Psoas muscle (tissue), 8 donors: Measurements from ENCODE around the gene TM2D1. TPM values are rescaled to one million over a fixed set of nuclear protein-coding genes. Genes with fewer than 3 reads are reported as not detected.

Experiments
- ATAC-seq, 4 donors: fragments of 200-7000 bp; cut with Tn5 transposase; one replicate each; pipeline ENCODE4 v1.9.1; 2020; ENCODE audit warnings: moderate library complexity in 3 of 4, mild to moderate bottlenecking in 2 of 4
- DNase-seq, 2 donors: peaks; one replicate each; pipeline ENCODE4 v3.0.0-alpha.2; 2020
- H3K27ac ChIP-seq: fragments of 200-600 bp; one replicate; pipeline ENCODE4 v1.8.0; 2022
- H3K27me3 ChIP-seq, 3 donors: fragments of 200-600 bp in 1 of 3; one replicate each; pipeline versions ENCODE4 v1.6.1 to v1.8.0; 2013 to 2022; ENCODE audit warnings: low read length in 2 of 3, mild to moderate bottlenecking in 2 of 3, moderate library complexity in 1 of 3; ENCODE audit not compliant: insufficient read depth in 3 of 3
- H3K36me3 ChIP-seq, 2 donors: fragments of 200-600 bp in 1 of 2; one replicate each; pipeline versions ENCODE4 v1.6.1 to v1.8.0; 2013 to 2022; ENCODE audit warnings: low read depth in 1 of 2, mild to moderate bottlenecking in 1 of 2, moderate library complexity in 1 of 2; ENCODE audit not compliant: insufficient read depth in 1 of 2
- H3K4me1 ChIP-seq: fragments of 200-600 bp; one replicate; pipeline ENCODE4 v1.8.0; 2022
- H3K4me3 ChIP-seq: fragments of 200-600 bp; one replicate; pipeline ENCODE4 v1.8.0; 2022; ENCODE audit warnings: mild to moderate bottlenecking
- H3K9me3 ChIP-seq: fragments of 200-600 bp; one replicate; pipeline ENCODE4 v1.8.0; 2022
- CTCF ChIP-seq: fragments of 200-600 bp; IDR thresholded peaks from one replicate; pipeline ENCODE4 v1.8.0; 2022; ENCODE audit warnings: antibody characterized with exemption
- WGBS, 3 donors: extraction: QIAGEN DNeasy Blood & Tissue Kit; methylation state at CpG; one replicate each; pipeline versions ENCODE4 v1.1.6 to v1.1.7; 2013; 5-methylcytosine and 5-hydroxymethylcytosine counted together
- intact Hi-C, 2 donors: fragments of 100-400 bp; cut with DNase I; formaldehyde crosslinking; loops; one replicate each; pipeline versions ENCODE4 v1.11.0 to v1.14.2; 2022
- polyA plus RNA-seq, 3 donors: library from polyadenylated mRNA; stranded (reverse); fragments of 200-250 nt; gene quantifications; one replicate each; pipeline ENCODE4 v1.2.3, GENCODE V29; 2013
- total RNA-seq, 4 donors: library from RNA; stranded (reverse); fragmentation: NEBNext Ultra II Directional in 2 of 4; extraction: Animal tissue kit (Norgen Biotek cat#: 25700) in 2 of 4; gene quantifications; one replicate each; pipeline versions ENCODE4 v1.2.1 to v1.2.4, GENCODE V29; 2021 to 2023
- donor health status: healthy with polysubstance abuse.
- donor health status: DM: no; HTN: no; CAD: no; lungs with moderate emphysema.
- donor health status: Bipolar disorder and iron deficiency.
- donor health status: healthy.
- donor health status: DM: yes; HTN: yes; CAD: no.
- donor health status: DM: no; HTN: no; CAD: no.
- donor health status: DM: no; HTN: no; CAD: no.
- donor health status: DM: yes; HTN: yes; CAD: no.

TM2D1 gene
- total and polyA plus RNA-seq, 7 donors: 29.5 to 52.9 (median 32.8) TPM

- ATAC-seq: no peak
- Histone ChIP-seq H3K27ac (no peak overlapping the region), H3K27me3 (no peaks in the 10 kb centered on the region), H3K9me3 (no peaks in the 10 kb centered on the region), H3K4me1 (no peaks in the 10 kb centered on the region), H3K36me3 (no peaks in the 10 kb centered on the region), H3K4me3 (no peak overlapping the region)
- TF ChIP-seq CTCF: no peak
- DNase-seq: no peak
- 51 to 55% (median 53%) methylated on average over 5 of the region's 5 CpGs for WGBS, 3 donors
- intact Hi-C loops: loop anchor here in 1 of 2 donors (5.0 kb wide), 2 partner anchors 590 to 670 kb away; no protein-coding TSS in a partner anchor
Measured at GRCh38 chr1:61642475-61643232, 82.3 kb downstream of the TM2D1 start.

- 18 to 24% (median 23%) methylated on average over 23 of the region's 23 CpGs for WGBS, 3 donors
- ATAC-seq: peak; percentile 78 to 92 (median 88)
- DNase-seq: peak; percentile 73 to 88
- Histone ChIP-seq H3K27me3 (no peaks in the 10 kb centered on the region), H3K4me1 (no peaks in the 10 kb centered on the region), H3K4me3 (peak overlapping the region; percentile 45), H3K36me3 (no peaks in the 10 kb centered on the region), H3K9me3 (no peaks in the 10 kb centered on the region), H3K27ac (no peak overlapping the region)
- peak; percentile 74 for TF ChIP-seq CTCF
- intact Hi-C loops: loop anchor here in 1 of 2 donors (5.0 kb wide), 2 partner anchors 589 to 669 kb away; no protein-coding TSS in a partner anchor
Measured at GRCh38 chr1:61641578-61642336, 83.2 kb downstream of the TM2D1 start.

- 48 to 64% (median 56%) methylated on average over 22 of the region's 22 CpGs for WGBS, 3 donors
- ATAC-seq (peak in 2 of 4 donors; percentile 42 to 55), DNase-seq (peak in 1 of 2 donors; percentile 54)
- TF ChIP-seq CTCF: no peak
- Histone ChIP-seq H3K9me3 (no peaks in the 10 kb centered on the region), H3K27me3 (no peaks in the 10 kb centered on the region), H3K27ac (no peak overlapping the region), H3K4me1 (no peaks in the 10 kb centered on the region), H3K36me3 (no peaks in the 10 kb centered on the region), H3K4me3 (peak overlapping the region; percentile 45)
- intact Hi-C loops: loop anchor here in 1 of 2 donors (5.0 kb wide), 2 partner anchors 589 to 669 kb away; no protein-coding TSS in a partner anchor
Measured at GRCh38 chr1:61640531-61641530, 84.1 kb downstream of the TM2D1 start.

- Histone ChIP-seq H3K27me3 (no peaks in the 10 kb centered on the region), H3K4me3 (no peak overlapping the region), H3K9me3 (no peaks in the 10 kb centered on the region), H3K4me1 (no peaks in the 10 kb centered on the region), H3K36me3 (no peaks in the 10 kb centered on the region), H3K27ac (no peak overlapping the region)
- no peak for TF ChIP-seq CTCF
- WGBS, 3 donors: 86 to 93% (median 89%) methylated on average over 11 of the region's 11 CpGs
- no peak for DNase-seq
- intact Hi-C loops: loop anchor here in 1 of 2 donors (5.0 kb wide), 2 partner anchors 587 to 667 kb away; no protein-coding TSS in a partner anchor
- ATAC-seq: no peak
Measured at GRCh38 chr1:61639608-61640336, 85.2 kb downstream of the TM2D1 start.
